Left forelimb (tissue), 1 donor: ENCODE measurements around the gene TRMT44.
"Not testable (repeated sequence)": the region's sequence is repeated elsewhere in the genome, so short reads cannot be mapped to it uniquely, and the experiment has no call there.

Source experiments
- DNase-seq: peaks from one replicate; pipeline ENCODE4 v3.0.0-alpha.2; 2018; ENCODE audit warnings: low spot score

TRMT44 gene

DNA sequence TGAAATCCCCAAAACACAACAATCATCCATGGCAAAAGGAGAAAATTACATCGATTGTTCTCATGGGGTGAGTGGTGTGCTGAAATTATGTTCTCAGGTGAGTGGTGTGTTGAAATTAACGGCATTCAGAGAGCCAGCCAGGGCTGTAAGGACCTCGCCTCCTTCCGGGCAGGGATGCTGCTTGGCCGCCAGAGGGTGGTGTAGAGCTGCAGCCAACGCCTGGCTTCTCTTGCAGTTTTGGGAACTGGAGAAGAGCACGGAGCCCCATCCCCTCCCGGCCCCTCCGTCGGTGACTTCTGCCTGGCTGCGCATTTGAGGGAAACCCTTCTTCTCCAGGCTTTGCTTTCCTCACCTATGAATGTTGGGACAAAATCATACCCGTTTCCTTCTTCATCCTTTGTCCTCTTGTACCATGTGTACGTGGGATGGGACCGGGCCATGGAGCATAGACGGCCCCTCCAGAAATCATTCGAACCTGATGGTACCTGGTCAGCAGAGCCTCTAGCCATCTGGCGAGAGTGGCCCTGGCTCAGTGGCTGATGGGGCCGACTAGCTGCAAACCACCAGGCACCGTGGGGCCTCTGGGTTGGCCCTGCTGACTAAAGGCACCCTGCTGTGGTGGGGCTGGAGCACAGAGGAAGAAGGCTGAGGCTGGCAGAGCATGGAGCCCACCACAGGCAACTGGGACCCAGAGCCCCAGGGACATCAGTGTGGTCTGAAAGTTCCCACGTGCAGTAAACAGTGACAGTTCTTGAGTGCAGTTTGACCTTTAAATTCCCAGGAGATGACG, 28.4 kb downstream of the TRMT44 start:
- DNase-seq, result peak; percentile 80

DNA sequence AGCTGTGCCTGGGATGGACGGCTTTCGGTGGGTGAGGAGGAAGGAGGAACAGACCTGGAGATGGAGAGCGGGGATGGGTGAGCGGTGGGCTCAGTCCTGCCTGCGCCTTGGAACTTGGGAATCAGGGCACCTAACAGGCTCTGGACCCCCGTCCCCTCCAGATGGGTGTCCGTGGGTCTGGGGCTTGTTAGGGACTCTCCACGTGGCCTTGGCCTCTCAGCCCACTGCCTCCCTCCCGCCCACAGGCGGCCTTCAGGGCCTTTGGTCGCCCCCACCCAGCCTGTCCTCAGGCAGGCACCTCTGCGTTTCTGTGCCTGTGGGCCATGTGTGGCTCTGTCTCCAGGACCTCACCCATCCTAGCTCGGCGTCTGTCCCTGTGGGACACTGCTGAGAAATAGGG, 29.0 kb downstream of the TRMT44 start:
- no peak for DNase-seq

DNA sequence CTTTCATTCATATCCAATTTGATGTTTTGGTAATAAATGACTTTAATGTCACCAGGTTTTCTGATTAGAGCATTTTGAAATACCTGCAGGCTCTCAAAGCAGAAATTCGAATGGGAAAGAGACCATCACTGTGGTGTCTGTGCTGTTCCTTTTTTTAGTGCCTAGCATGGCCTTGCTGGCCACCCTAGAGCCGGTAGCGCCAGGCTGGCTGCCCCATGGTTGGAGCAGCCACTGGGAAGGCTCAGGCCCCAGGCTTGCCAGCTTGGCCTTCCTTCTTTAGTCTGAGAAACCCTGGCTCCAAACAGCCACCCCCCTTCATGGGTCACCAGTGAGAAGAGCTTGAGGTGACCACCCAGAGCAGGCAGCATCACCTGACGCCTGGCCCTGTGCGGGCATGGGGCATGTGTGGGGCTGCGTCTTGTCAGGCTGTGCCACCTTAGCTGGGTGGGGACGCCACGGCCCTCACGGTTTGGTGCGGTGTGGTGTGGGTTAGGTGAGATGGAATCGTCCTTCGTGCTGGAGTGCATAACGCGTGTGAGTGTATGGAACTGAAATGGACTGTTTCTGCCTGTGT, 30.0 kb downstream of the TRMT44 start:
- DNase-seq, result no peak

DNA sequence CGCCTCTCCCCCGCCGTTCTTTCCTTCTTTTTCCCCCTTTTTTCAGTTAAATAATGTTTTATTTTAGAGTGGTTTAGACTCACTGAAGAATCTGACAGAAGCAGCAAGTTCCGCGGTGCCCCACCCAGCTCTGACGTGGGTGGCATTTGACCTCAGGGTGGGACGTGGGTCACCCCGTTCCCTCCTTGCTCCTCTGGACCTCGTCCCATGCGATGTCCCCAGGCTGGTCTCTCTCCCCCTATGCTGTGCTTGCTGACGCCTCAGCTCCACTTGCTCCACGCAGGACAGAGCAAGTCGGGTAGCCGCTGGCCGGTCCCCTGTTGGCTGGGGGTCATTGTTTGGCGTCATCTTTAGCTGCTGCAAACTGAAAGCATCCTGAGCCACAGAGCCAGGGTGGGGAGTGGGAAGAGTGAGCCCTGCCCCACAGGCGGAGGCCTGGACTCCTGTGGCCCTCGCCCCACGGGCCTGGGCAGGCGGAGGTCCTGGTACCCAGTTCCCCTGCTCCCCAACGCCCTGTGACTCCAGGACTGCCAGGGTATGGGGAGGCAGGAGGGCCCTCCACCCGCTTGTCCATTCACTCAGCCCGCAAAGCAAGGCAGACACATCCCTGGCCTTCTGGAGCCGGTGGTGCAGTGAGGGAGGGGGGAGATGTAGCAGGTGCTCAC, 30.8 kb downstream of the TRMT44 start:
- DNase-seq, result no peak

DNA sequence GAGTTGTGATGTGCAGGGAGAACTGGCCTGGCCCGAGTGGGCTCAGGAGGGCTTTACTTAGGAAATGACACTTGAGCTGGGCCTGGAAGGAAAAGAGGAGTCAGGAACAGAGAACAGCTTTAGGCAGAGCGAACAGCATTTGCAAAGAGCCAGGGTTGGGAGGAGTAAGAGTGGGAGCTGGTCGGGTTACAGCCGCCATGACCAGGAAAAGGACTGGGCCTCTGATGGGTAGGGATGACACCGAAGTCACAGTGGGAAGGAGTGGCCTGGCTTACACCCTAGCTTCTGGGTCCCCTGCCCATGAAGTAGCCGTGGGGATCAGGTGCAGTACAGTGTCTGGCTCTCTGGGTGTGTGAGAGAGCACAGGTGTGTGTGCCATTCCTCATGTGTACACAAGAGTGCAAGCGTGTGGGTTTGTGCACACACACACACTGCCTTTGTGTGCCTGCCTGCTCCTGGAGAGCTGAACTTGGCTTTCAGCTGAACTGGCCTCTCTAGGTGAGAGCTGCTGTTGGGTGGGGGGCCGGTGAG, 31.6 kb downstream of the TRMT44 start:
- no peak for DNase-seq

DNA sequence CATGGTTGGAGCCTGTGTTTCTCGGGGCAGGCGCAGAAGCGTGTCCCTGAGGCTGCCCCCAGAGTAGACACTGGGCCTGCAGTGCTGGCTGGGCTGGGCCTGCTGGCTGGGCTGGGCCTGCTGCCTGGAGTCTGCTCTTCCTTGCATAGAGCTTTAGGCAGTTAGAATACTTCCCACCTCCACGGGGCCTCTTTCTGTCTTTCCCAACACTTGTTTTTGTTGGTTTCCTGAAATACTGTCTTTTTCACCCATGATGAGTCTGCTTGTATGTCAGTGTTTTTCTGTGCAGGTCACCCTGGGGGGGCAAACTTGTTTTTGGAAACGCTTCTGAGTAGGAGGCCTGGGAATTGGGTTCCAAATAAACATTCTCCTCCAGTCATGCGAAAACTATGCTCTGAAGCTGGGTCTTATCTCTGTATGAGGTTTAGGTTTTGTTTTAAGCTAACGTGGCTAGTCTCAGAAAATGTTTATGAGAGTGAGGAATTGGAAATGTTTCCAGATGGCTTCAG, 32.2 kb downstream of the TRMT44 start:
- DNase-seq, result no peak

DNA sequence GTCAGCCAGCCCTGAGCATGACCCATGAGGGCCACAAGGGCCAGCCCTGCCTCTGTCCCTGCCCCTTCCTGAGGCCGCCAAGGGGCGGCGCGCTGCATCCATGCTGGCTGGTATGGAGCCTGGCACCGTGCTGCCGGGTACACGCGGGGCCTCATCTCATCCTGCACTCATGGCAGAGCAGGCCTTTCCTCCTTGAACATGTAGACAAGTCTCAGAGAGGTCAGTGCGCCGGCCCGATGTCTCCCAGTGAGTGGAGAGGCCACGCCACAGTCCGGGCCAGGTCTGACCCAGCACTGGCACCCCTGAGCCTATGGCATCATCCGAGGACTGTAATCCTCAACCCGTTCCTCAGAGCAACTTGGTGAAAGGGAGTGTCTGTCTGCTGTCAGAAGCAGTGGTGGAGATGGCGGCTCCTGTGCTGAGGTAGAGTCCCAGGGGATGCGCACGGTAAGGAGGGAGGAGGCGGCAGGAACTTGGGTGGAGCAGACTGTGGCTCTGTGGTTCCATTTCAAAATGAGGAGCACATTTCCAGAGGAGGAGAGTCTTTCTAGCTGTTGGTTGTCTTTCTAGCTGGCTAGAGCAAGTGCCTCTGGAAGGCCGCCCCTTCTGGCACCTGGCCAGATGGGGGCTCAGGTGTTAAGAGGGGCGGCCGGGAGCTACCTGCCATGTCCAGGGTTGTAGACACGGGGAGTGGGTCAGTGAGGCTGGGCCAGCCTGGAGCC, 32.8 kb downstream of the TRMT44 start:
- no peak for DNase-seq

DNA sequence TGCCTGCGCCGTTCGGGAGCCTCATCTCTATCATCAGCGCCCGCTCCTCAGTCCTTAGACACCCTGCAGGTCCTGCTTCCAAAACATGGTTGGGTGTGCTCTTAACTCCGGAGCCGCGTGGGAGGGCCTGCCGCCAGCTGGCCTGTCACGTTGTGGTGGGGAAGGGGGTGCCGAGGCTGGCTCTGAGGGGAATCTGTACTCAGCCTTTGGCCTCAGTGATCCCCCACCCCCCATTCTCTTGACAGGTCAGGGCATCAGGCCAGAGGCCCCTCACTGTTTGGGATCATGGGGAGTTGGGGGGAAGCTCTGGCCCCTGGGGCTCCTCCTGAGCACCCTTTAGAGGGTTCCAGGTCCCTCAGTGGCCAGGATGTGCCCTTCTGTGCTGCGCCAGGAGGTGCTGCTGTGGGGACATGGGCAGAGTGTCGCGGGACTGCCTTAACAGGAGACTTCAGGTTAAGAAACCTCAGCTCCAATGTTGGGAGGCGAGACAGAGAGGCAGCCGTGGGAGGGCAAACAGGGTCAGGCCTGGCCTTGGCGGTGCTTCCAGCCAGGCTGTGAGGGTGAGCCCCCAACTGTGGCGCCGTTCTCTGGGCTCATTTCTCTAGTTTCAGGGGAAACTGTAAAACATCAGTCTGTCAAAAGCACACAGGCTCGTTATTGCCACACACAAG, 33.5 kb downstream of the TRMT44 start:
- DNase-seq, result no peak

DNA sequence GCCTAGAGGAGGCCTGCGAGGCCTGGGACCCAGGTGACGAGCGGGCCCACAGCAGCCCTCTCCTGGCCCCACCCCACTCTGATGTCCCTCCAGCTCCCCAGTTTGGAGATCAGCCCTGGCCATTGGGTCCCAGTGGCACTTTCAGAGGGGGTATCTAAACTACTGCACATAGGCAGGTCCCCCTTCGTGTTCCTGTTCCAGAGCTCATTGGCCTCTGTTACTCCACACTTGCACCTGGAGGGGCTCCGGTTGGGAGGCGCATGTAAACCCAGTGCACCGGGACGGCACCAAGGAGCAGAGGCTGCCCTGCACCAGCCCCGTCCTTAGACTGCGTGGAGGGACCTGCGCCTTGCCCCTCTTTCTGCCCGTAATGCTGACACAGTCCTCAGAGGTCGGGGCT, 34.3 kb downstream of the TRMT44 start:
- no peak for DNase-seq

DNA sequence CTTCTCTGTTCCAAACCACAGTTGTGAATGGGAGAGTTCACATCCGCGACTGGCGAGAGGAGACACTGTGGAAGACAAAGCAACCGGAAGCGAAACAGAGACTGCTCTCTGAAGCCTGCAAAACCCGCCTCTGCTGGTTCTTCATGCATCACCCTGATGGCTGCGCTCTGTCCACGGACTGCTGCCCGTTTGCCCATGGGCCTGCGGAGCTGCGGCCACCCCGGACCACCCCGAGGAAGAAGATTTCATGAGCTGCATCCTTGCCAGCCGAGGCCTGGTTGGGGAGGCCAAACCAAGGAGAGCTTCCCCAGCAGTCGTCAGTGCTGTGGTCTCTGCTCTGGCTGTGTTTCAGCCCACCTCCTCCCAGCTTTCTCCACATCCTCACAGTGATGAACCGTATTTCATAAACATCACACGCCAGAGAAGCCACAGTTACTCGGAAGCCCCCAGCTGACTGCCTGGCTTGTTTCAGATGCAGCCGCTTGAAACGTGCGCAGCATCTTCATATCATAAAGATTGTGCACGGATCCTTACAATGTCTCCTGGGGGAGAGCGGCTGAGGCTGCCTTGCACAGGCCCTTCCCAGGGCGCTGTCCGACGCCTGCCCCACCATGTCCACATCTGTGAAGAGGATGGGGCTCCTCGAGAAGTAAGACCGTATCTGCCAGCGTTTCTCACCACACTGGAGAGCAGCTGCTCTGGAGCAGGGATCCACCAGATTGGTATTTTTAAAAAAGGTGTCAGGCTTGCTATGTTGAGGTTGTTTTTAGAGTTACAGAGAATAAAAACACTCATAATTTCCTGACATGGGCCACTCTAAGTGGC, 35.4 kb downstream of the TRMT44 start:
- no peak for DNase-seq

DNA sequence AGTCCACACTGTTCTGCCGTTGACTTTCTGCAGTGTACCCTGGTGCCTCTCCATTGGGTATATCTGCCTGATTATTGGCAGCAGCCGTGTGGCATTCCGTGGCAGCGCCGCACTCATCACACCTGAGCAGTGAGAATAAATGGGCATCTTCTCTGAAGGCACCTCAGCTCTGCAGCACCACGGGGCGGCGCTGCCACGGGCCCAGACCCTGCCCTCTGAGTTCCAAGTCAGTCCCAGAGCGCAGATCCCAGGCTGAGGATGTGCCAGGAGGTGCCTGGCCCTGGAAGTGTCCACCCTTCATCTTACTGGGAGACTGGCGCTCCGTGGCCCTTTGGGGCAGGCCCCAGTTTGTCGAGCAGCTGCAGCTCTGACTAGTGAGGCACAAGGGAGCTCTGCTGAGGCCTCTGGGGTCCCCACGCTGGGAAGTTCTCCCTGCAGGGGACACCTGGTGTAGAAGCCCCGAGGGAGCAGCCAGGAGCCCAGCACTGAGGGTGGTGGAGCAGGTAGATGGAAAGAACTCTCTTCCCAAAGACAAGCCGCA, 36.6 kb downstream of the TRMT44 start:
- DNase-seq, result no peak

DNA sequence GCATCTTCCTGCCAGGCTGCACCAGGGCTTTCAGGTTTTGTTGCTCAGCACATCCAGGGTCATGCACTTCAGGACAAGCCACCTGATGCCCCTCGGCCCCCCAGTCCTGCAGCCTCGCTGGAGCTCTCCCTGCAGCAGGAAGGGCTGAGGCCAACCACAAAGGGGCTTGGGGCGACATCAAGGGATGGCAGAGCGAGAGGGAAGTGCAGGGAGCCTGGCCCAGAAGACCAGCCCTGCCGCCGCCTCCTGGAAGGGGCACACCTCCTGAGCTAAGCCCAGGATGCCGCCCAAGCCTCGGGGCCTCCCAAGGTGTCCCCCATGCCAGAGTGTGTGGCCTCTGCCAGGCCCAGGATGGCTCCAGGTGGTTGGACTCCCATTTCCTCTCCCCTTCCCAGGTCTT, 37.1 kb downstream of the TRMT44 start:
- no peak for DNase-seq

DNA sequence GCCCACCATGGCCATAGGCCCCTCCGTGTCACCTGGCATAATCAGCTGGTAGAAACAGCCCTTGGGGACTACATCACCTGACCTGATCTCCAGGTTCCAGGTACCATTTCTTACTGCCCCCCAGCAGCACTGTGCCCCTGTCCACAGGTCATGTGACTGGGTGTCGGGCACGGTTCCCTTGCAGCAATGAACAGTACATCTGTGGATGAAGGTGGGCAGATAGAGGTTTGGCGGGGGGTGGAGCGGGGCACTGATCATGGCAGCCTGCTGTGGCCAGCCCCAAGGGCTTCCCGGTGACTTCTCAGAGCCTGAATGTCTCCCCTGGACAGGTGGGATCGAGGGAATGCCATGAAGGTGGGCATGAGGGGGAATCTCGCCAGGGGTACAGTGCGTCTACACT, 37.8 kb downstream of the TRMT44 start:
- no peak for DNase-seq

DNA sequence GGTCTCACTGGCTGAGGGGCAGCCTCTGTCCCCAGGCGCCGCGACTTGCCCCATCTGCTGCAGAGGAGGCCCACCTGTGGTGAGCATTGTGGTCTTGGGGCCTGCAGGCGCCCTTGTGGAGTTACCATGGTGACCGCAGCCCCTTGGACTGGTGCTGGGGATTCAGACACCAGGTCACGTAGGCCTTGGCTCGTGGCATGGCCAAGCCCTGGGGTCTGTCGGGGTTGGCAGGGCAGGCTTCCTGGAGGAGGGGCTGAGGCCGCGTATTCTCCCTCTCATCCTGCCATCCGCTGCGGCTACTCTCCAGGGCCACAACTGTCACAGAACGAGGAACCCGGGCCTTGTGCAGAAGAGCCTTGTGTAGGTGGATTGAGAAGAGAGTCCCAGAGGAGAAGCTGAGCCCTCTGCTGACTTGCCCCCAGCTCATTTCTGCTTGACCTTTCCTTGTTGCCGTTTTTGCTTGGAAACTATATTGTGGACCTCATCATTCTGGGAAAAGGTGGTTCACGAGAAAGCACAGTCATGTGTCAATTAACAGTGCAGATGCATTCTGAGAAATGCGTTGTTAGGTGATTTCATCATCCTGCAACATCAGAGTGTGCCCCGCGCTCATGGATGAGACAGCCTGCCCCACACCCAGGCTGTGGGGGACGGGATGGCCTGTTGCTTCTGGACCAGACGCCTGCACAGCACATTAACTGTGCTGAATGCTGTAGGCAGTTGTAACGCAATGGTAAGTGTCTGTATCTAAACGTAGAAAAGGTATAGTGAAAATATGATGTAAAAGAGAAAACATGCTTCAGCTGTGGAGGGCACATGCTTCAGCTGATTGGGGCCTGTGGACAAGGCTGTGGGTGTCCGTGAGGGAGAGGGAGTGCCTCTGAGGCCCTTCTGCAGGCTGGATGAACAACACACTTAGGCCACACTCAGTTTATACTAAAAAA, 38.5 kb downstream of the TRMT44 start:
- DNase-seq, result no peak

DNA sequence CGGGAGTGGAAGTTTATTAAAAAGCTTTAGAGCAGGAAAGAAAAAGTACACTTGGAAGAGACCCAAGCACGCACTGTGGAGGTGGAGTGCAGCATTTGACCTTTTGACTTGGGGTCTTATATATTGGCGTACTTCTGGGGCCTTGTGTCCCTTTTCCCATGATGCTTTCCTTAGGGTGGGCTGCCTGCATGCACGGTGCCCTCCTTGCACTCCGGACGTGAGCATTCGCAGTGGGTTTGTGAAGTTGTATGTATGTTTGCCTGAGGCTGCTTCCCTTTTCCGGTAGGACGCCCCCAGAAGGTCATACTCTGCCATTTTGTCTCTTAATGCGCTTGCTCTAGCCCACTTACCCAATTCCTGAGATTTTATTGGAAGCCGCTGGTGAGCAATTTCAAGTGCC, 39.6 kb downstream of the TRMT44 start:
- no peak for DNase-seq

DNA sequence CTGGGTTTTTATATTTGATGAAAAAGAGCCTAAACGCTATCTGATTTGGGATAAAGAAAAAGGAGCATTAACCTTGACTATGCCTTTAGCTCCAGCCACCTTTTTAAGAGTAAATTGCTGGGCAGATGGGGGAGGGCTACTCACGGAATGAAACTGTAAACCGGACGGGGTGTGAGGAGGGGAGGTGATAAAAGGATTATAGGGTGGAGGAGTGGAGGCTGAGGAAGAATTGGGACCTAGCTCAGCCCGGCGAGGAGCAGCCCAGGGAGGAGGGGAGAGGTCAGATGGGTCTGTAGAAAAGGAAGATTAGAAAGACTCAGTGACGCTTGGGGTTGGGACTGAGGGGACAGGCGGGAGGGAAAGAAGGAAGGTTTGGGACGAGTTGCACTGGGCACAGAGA, 46.1 kb downstream of the TRMT44 start:
- DNase-seq, result not testable (repeated sequence)

DNA sequence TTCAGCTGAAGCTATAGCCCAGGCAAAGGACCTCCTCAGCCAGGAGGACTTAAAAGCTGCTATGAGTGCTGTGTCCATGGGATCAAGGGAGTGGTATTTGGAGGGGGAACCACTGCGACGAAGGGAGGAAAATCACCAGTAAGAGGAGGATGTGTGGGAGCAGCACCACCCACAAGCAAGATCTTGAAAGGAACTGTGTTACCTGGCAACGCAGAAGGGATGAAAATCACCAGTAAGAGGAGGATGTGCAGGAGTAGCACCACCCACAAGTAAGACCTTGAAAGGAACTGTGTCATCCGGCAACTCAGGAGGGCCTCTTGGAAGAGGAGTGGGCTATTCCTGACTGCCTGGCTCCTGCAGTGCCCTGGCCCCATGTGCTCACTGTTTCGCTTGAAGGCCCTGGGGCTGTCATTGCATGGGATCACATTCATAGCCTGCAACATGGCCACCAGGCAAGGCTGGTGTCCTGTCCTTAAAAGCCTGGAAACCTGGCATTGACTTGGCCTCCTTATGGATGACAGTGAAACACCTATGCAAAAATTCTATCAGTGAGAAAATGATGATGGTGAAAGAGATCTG, 48.3 kb downstream of the TRMT44 start:
- no peak for DNase-seq

DNA sequence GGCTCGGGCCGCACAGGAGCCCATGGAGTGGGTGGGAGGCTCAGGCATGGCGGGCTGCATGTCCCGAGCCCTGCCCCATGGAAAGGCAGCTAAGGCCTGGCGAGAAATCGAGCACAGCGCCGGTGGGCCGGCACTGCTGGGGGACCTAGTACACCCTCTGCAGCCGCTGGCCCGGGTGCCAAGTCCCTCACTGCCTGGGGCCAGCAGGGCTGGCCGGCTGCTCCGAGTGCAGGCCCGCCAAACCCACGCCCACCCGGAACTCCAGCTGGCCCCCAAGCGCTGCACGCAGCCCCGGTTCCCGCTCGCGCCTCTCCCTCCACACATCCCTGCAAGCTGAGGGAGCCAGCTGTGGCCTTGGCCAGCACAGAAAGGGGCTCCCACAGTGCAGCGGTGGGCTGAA, 50.9 kb downstream of the TRMT44 start:
- DNase-seq, result not testable (repeated sequence)

DNA sequence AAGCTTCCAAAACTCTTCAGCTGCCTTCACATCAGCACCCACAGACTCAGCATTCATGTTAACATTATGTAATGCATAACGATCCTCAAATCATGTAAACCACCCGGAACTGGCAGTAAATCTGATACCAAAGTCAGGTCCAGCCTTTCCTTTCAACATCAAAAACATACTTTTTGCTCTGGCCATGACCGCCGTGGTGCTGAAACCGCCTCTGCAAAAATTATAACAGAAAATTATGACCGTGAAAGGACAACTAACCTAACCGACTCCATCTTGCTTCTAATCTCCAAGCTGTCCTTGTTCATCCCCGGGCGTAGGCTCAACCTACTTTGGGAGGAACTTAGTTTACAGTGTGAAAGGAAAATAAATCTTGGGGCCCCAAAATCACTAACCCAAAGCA, 51.6 kb downstream of the TRMT44 start:
- DNase-seq, result no peak
